IPS-18c (cell line): ENCODE results near the gene CTAGE4.
"Not testable (repeated sequence)": the region's sequence is repeated elsewhere in the genome, so short reads cannot be mapped to it uniquely, and the experiment has no call there.

Experiments used
- H3K4me3 ChIP-seq: 2 replicates; pipeline ENCODE4 v1.7.0; 2013; ENCODE audit warnings: low read depth, mild to moderate bottlenecking, low read length, moderate library complexity; ENCODE audit not compliant: insufficient read depth
- H3K9me3 ChIP-seq: one replicate; pipeline ENCODE4 v1.6.1; 2013; ENCODE audit warnings: mild to moderate bottlenecking, low read length, moderate library complexity; ENCODE audit not compliant: control insufficient read depth, insufficient read depth

The CTAGE4 gene

GRCh38 chr7:144183166-144183565, at the start of gene CTAGE4:
Gene CTAGE4 (plus strand): TSS chr7:144183466. CDS start chr7:144183504, 38 bp downstream.
- H3K9me3 ChIP-seq, H3K4me3 ChIP-seq: not testable (repeated sequence)

GRCh38 chr7:144134116-144134515, 49.1 kb upstream of the CTAGE4 start:
- Histone ChIP-seq H3K4me3 (no peak overlapping the region), H3K9me3 (no peaks in the 10 kb centered on the region)

- Histone ChIP-seq H3K4me3 (no peak overlapping the region), H3K9me3 (no peaks in the 10 kb centered on the region)
Measured at GRCh38 chr7:144137501-144137900, 45.8 kb upstream of the CTAGE4 start.

GRCh38 chr7:144142187-144142586, 41.1 kb upstream of the CTAGE4 start:
- H3K4me3 ChIP-seq: no peak overlapping the region
- H3K9me3 ChIP-seq: no peaks in the 10 kb centered on the region

- Histone ChIP-seq H3K9me3 (no peaks in the 10 kb centered on the region), H3K4me3 (no peak overlapping the region)
Measured at GRCh38 chr7:144144426-144144825, 38.8 kb upstream of the CTAGE4 start.

- Histone ChIP-seq H3K9me3 (no peaks in the 10 kb centered on the region), H3K4me3 (no peak overlapping the region)
Measured at GRCh38 chr7:144148224-144148827, 34.9 kb upstream of the CTAGE4 start.

- Histone ChIP-seq H3K4me3 (no peak overlapping the region), H3K9me3 (no peaks in the 10 kb centered on the region)
Measured at GRCh38 chr7:144158861-144159260, 24.4 kb upstream of the CTAGE4 start.

- H3K9me3 ChIP-seq: peaks cover 3% of the 10 kb centered on the region
- no peak overlapping the region for H3K4me3 ChIP-seq
Measured at GRCh38 chr7:144164784-144165183, 18.5 kb upstream of the CTAGE4 start.

GRCh38 chr7:144171594-144172350, 11.5 kb upstream of the CTAGE4 start:
- not testable (repeated sequence) for H3K4me3 ChIP-seq, H3K9me3 ChIP-seq

GRCh38 chr7:144174613-144175012, 8.7 kb upstream of the CTAGE4 start:
- Histone ChIP-seq H3K4me3 (no peak overlapping the region), H3K9me3 (peaks cover 2% of the 10 kb centered on the region)

- H3K9me3 ChIP-seq, H3K4me3 ChIP-seq: not testable (repeated sequence)
Measured at GRCh38 chr7:144178380-144179164, 4.7 kb upstream of the CTAGE4 start.

GRCh38 chr7:144179165-144179479, 4.1 kb upstream of the CTAGE4 start:
- not testable (repeated sequence) for H3K9me3 ChIP-seq, H3K4me3 ChIP-seq

GRCh38 chr7:144187848-144188247, 4.6 kb downstream of the CTAGE4 start:
- H3K9me3 ChIP-seq, H3K4me3 ChIP-seq: not testable (repeated sequence)

- H3K4me3 ChIP-seq, H3K9me3 ChIP-seq: not testable (repeated sequence)
Measured at GRCh38 chr7:144188578-144189171, 5.4 kb downstream of the CTAGE4 start.

- H3K9me3 ChIP-seq: not testable (repeated sequence)
Measured at GRCh38 chr7:144193782-144194181, 10.5 kb downstream of the CTAGE4 start.

GRCh38 chr7:144194453-144194852, 11.2 kb downstream of the CTAGE4 start:
- H3K9me3 ChIP-seq, H3K4me3 ChIP-seq: not testable (repeated sequence)

More at GRCh38 chr7:144193782-144194181, 10.5 kb downstream of the CTAGE4 start:
- not testable (repeated sequence) for H3K4me3 ChIP-seq

GRCh38 chr7:144195212-144195872, 12.1 kb downstream of the CTAGE4 start, which contains the start of gene ARHGEF35:
Gene ARHGEF35 (minus strand): TSS chr7:144195833. CDS start chr7:144188383, 7,450 bp downstream.
- not testable (repeated sequence) for H3K9me3 ChIP-seq
- peak within 1 kb of the TSS; percentile 31; the same call in 1 of the 2 replicates for H3K4me3 ChIP-seq
